ENCODE measurements around the gene SLCO3A1. TPM values are rescaled to one million over a fixed set of nuclear protein-coding genes. Genes with fewer than 3 reads are reported as not detected.

SLCO3A1 gene
- total RNA-seq, 1 experiment from 2014 or later = 5.1 TPM

GRCh38 chr15:92092289-92093105, 239.0 kb downstream of the SLCO3A1 start:
- CTCF ChIA-PET = no interaction called here

More at GRCh38 chr15:92092289-92093105, 239.0 kb downstream of the SLCO3A1 start:
- ATAC-seq = no peak
- no peak for TF ChIP-seq ATF3 (IDR thresholded peaks at IDR 0.05)
- TF ChIP-seq POLR2A (IDR thresholded peaks at IDR 0.05; ENCODE audit: borderline replicate concordance, extremely low read depth, insufficient read depth, insufficient read length) = no peak
- no peak for TF ChIP-seq ZFX (IDR thresholded peaks at IDR 0.05)
- no peak for TF ChIP-seq SP1 (IDR thresholded peaks at IDR 0.05; ENCODE audit: low read depth)
- TF ChIP-seq FOSL1 (IDR thresholded peaks at IDR 0.05; ENCODE audit: low read depth) = no peak
- TF ChIP-seq POLR2AphosphoS5 (IDR thresholded peaks at IDR 0.05; ENCODE audit: low read depth, low read length) = no peak
- TF ChIP-seq REST (IDR thresholded peaks at IDR 0.05; ENCODE audit: low read depth) = no peak
- TF ChIP-seq CBX3 (IDR thresholded peaks at IDR 0.05; ENCODE audit: low read depth) = no peak
- no peak for TF ChIP-seq CEBPB (IDR thresholded peaks at IDR 0.05; ENCODE audit: low read depth)
- no peak for TF ChIP-seq ELF1 (IDR thresholded peaks at IDR 0.05; ENCODE audit: borderline replicate concordance, low read depth)
- TF ChIP-seq JUND (IDR thresholded peaks at IDR 0.05) = no peak
- no peak for TF ChIP-seq ZBTB33 (IDR thresholded peaks at IDR 0.05; ENCODE audit: extremely low read depth, insufficient replicate concordance, low read length)
- no peak for TF ChIP-seq MAX (IDR thresholded peaks at IDR 0.05)
- TF ChIP-seq SIN3A (IDR thresholded peaks at IDR 0.05; ENCODE audit: low read depth) = no peak
- no peak for TF ChIP-seq EGR1 (IDR thresholded peaks at IDR 0.05; ENCODE audit: low read depth)
- TF ChIP-seq RAD21 (IDR thresholded peaks at IDR 0.05; ENCODE audit: low read depth) = no peak
- no peak for TF ChIP-seq YY1 (IDR thresholded peaks at IDR 0.05; ENCODE audit: extremely low read depth, insufficient replicate concordance, low read depth, low read length)
- TF ChIP-seq SRF (IDR thresholded peaks at IDR 0.05; ENCODE audit: low read depth) = no peak
- TF ChIP-seq ZNF274 (IDR thresholded peaks at IDR 0.05; ENCODE audit: low read depth, low read length) = no peak
- no peak for TF ChIP-seq CTCF (IDR thresholded peaks at IDR 0.05 in 2 of 3, conservative IDR thresholded peaks at IDR 0.05 in 1 of 3; ENCODE audit: borderline replicate concordance in 1 of 3, insufficient read depth in 1 of 3, low read depth in 2 of 3, low read length in 2 of 3)
- Histone ChIP-seq H2AFZ (ENCODE audit: low read depth, low read length, poor library complexity, severe bottlenecking) (no peak overlapping the region), H3K4me2 (ENCODE audit: low read length) (no peak overlapping the region), H3K79me2 (ENCODE audit: insufficient read depth, low read length) (no peaks in the 10 kb centered on the region), H3K9ac (ENCODE audit: low read length) (no peak overlapping the region), H3K9me3 (ENCODE audit: control insufficient read depth in 1 of 2, insufficient read depth in 1 of 2, low read depth in 1 of 2, low read length in 2 of 2) (no peaks in the 10 kb centered on the region), H3K27me3 (ENCODE audit: insufficient read depth, low read length) (peaks cover 7% of the 10 kb centered on the region; the same call in 1 of the 2 replicates), H4K20me1 (ENCODE audit: insufficient read depth) (no peaks in the 10 kb centered on the region), H3K36me3 (ENCODE audit: control insufficient read depth in 1 of 2, insufficient read depth in 2 of 2, low read length in 2 of 2) (no peaks in the 10 kb centered on the region), H3K27ac (ENCODE audit: low read depth, low read length) (no peak overlapping the region), H3K9me2 (ENCODE audit: insufficient read depth) (no peaks in the 10 kb centered on the region), H3K4me3 (replicated peaks in 1 of 2; ENCODE audit: low read depth in 1 of 2, low read length in 2 of 2) (no peak overlapping the region), H3K4me1 (ENCODE audit: control insufficient read depth in 1 of 2, insufficient read depth in 2 of 2, low read length in 2 of 2) (no peaks in the 10 kb centered on the region)
- no TSS peak for BruUV-seq (replicated peaks)
- ChIA-PET RAD21 (ENCODE audit: low non-redundant PET in 1 of 2, low total read pairs in 2 of 2, uncharacterized antibody in 2 of 2, unreplicated experiment in 2 of 2) (no interaction called here), POLR2A (no interaction called here)
- intact Hi-C loops (cut with micrococcal nuclease) = no loop called here
- no peak for DNase-seq (ENCODE audit: low read depth, low spot score)

Data from HCT116 (cell line).